ENCODE data around the gene ZNF627.

ZNF627 gene

GRCh38 chr19:11558881-11559828 is 38.1 kb upstream of the ZNF627 start, which contains the start of gene ELOF1 (continued):
- no peak for TF ChIP-seq ZNF558 (tag by site-specific recombination; IDR thresholded peaks at IDR 0.05)
- peak; percentile 95 for TF ChIP-seq PRDM1 (tag by site-specific recombination; IDR thresholded peaks at IDR 0.05)
- TF ChIP-seq ZNF560 (tag by site-specific recombination; IDR thresholded peaks at IDR 0.05; ENCODE audit: borderline replicate concordance): no peak
- no peak for TF ChIP-seq ZNF133 (tag by site-specific recombination; IDR thresholded peaks at IDR 0.05)
- peak; percentile 9; the same call in 1 of the 2 replicates for TF ChIP-seq ZNF660 (tag by site-specific recombination; IDR thresholded peaks at IDR 0.05)
- peak; percentile 77; the same call in 1 of the 2 replicates for TF ChIP-seq ZBTB7A (tag by site-specific recombination; IDR thresholded peaks at IDR 0.05; ENCODE audit: low read depth)
- no peak for TF ChIP-seq MEIS1 (CRISPR knock-in tag; IDR thresholded peaks at IDR 0.05; ENCODE audit: borderline replicate concordance)
- TF ChIP-seq ZNF518A (tag by site-specific recombination; conservative IDR thresholded peaks at IDR 0.05; ENCODE audit: low read depth): 0 out of 2 replicates have a peak, but pooled peaks have one; percentile 43
- TF ChIP-seq AEBP2 (tag by site-specific recombination; IDR thresholded peaks at IDR 0.05; ENCODE audit: borderline replicate concordance): no peak
- peak; percentile 73 for TF ChIP-seq PATZ1 (tag by site-specific recombination; IDR thresholded peaks at IDR 0.05)
- TF ChIP-seq ZNF76 (tag by site-specific recombination; IDR thresholded peaks at IDR 0.05; ENCODE audit: borderline replicate concordance, low read depth): peak; percentile 65
- peak; percentile 98 for TF ChIP-seq ZNF341 (tag by site-specific recombination; IDR thresholded peaks at IDR 0.05; ENCODE audit: low read depth)
- no peak for TF ChIP-seq ZNF16 (tag by site-specific recombination; IDR thresholded peaks at IDR 0.05; ENCODE audit: low read depth)
- TF ChIP-seq BCL11B (tag by site-specific recombination; IDR thresholded peaks at IDR 0.05; ENCODE audit: low read depth): peak; percentile 24; the same call in 1 of the 2 replicates
- peak; percentile 15; the same call in 1 of the 2 replicates for TF ChIP-seq ZNF843 (tag by site-specific recombination; IDR thresholded peaks at IDR 0.05)
- TF ChIP-seq ZNF600 (tag by site-specific recombination; IDR thresholded peaks at IDR 0.05): peak; percentile 61; the same call in 1 of the 2 replicates
- TF ChIP-seq TSHZ1 (tag by site-specific recombination; IDR thresholded peaks at IDR 0.05; ENCODE audit: borderline replicate concordance): no peak
- no peak for TF ChIP-seq ZBTB48 (tag by site-specific recombination; IDR thresholded peaks at IDR 0.05)
- TF ChIP-seq ZNF335 (tag by site-specific recombination; conservative IDR thresholded peaks at IDR 0.05): peak; percentile 78
- TF ChIP-seq IKZF3 (tag by site-specific recombination; IDR thresholded peaks at IDR 0.05): peak; percentile 48; the same call in 1 of the 2 replicates
- TF ChIP-seq HOXA7 (CRISPR knock-in tag; IDR thresholded peaks at IDR 0.05; ENCODE audit: borderline replicate concordance): no peak
- peak; percentile 58 for TF ChIP-seq KLF9 (tag by site-specific recombination; IDR thresholded peaks at IDR 0.05; ENCODE audit: low read depth)
- no peak for TF ChIP-seq ZIC2 (tag by site-specific recombination; IDR thresholded peaks at IDR 0.05)
- TF ChIP-seq GLIS1 (tag by site-specific recombination; IDR thresholded peaks at IDR 0.05): 0 out of 2 replicates have a peak, but pooled peaks have one; percentile 7
- no peak for TF ChIP-seq REPIN1 (tag by site-specific recombination; IDR thresholded peaks at IDR 0.05; ENCODE audit: low read depth)
